ENCODE data around the gene TRPT1.
A peak's percentile ranks its signal among the peaks of the same experiment; 100 is the strongest.

TRPT1 gene

GRCh38 chr11:64244966-64245365 is 19.0 kb upstream of the TRPT1 start:
- no peak for DNase-seq (ENCODE audit: low spot score)

GRCh38 chr11:64244107-64244506 is 18.1 kb upstream of the TRPT1 start:
- no peak for DNase-seq (ENCODE audit: low spot score)

GRCh38 chr11:64243236-64243854 is 17.4 kb upstream of the TRPT1 start:
- DNase-seq (ENCODE audit: low spot score), result no peak

DNA sequence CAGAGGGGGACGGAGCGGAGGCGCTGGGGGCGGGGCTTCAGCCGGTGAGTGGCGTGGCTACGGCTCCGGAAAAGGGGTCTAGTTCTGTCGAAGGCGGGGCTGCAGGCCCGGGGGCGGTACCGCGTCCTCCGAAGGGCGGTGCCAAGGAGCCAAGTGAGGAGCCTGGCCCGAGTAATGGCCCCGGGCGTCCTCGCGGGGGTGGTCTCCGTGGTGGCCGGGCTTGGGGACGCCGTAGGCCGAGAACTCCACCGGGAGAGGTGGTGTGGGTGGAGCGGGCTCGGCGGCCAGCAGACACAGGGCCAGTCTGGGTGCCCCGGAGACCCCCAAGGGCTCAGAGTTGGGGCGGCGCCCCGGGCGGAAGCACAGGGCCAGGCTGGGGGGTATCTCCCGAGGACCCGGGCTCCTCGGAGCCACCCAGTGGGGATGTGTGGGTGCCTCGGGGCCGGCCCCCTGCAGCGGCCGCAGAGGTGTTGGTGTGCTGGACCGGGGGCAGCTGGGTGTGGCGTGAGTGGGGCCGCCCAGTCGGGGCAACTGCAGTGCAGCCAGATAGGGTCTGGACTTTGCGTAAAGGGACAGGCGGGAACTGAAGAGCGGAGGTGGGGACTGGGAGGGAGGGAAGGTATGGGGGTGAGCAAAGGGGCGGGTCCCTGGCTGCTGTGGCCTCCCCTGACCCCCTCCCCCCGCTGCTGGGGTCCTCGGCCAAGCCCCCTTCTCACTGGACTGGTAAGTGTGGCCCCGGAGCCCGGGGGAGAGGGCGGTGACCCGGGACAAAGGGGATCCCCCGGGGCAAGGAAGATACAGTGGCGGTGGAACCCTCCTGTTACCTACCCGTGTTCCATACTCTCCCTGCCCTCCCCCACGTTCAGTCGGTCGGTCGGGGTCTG is 15.7 kb upstream of the TRPT1 start:
- DNase-seq (ENCODE audit: low spot score), result peak; percentile 98

DNA sequence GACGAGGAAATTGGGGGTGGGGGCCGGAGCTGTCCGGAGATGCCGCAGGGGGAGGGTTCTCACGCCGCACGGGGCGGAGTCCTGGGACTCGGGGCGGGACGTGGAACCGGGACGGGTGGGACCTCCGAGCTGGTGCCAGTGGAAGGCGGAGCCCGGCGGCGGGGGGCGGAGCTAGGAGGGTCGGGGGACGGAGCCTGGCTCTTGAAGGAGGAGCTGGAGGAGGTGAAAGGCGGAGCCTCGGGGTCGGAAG is 15.2 kb upstream of the TRPT1 start:
- DNase-seq (ENCODE audit: low spot score), result no peak

DNA sequence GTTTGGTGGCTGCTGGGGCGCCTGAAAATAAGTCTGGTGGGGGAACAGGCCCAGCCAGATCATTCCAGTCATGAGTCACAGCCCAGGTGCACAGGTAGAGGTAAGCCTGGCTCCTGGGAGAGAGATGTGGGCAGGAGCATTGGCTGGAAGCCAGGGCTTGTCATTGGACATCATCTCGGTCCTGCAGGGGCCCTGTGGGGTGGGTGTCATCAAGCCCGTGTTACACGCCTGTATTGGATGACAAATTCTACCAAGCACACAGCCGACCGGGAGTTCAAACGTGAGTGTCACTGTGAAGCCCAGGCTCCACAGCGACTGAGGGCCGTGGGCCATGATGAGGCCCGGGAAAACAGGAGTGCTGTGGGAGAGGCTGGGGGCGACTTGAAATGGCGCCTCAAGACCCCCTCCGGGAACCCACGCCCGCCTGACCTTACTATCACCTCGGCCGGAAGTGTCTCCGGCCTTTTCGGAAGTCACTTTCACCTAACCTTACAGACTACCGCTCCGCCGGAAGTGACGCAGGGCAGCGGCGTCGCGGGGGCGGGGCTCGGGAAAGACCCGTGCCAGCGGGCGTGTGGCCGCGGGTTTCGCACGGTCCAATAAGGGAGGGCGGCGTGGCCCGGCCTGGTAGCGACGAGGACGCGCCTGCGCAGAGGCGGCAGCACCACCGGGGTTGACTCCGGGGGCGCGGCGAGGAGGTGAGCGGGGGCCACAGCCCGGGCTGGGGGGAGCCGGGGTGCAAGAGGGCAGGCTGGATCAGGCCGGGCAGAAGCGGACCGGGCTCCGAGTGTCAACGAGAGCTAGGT is 14.7 kb upstream of the TRPT1 start, which contains the start of gene FKBP2:
Gene FKBP2, plus strand, starts transcription at position 661 of the 806 bp plus-strand sequence. CDS start 1,293 bp downstream, outside the sequence.
- peak; percentile 99 for DNase-seq (ENCODE audit: low spot score)

- DNase-seq (ENCODE audit: low spot score), result no peak
Measured at GRCh38 chr11:64239662-64240434, 13.9 kb upstream of the TRPT1 start.

DNA sequence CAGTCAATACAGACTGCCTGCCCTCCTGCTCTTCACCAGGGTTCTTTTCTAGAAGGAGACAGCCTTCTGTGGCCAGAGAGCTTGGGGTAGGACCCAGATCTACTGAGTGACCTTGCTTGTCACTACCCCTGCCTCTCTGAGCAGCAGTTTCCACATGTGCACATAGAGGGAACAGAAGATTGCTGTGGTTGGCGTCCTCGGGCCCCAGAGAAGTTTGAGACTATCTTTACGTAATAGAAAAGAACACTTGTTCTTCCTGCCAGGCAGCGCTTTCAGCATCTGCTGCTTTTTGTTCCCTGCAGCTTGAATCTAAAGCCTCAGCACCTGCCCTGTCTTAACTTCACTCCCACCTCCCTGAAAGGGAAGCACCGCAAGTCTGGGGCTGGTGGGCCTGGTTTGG is 13.0 kb upstream of the TRPT1 start:
- no peak for DNase-seq (ENCODE audit: low spot score)

DNA sequence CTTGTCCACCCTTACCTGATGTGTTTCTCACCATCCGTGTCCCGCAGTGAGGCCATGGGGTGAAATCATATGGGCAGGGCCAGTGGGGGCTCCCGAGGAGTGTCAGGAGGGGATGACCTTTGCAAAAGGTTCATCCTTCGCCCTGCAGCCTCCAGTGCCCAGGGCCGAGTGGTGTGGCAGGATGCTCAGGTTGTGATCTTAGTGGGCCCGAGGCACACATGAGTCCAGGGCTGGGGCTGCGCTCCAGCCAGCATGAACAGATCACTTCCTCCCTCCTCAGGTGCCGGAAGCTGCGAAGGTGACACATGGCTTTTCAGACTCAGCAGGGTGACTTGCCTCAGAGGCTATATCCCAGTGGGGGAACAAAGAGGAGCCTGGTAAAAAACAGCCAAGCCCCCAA is 12.1 kb upstream of the TRPT1 start:
- DNase-seq (ENCODE audit: low spot score), result no peak

DNA sequence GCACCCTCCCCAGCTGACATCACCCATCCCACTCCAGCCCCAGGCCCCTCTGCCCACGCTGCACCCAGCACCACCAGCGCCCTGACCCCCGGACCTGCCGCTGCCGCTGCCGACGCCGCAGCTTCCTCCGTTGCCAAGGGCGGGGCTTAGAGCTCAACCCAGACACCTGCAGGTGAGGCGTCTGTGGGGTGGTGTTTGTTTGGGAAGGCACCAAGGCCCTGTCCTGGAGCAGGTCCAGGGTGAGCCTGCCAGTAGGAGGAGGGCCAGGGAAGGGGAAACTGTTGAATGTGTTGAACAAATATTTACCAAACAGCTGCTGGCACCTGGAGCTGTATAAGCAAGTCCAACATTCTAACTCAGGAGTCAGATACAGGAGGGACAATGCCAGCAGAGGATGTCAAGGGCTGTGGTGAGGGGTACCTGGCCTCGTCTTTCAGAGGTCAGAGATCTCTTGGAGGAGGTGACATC is 11.5 kb upstream of the TRPT1 start:
- DNase-seq (ENCODE audit: low spot score), result no peak

- DNase-seq (ENCODE audit: low spot score), result no peak
Measured at GRCh38 chr11:64235437-64236161, 9.6 kb upstream of the TRPT1 start.

GRCh38 chr11:64234647-64235379 is 8.8 kb upstream of the TRPT1 start:
- DNase-seq (ENCODE audit: low spot score), result peak; percentile 74

DNA sequence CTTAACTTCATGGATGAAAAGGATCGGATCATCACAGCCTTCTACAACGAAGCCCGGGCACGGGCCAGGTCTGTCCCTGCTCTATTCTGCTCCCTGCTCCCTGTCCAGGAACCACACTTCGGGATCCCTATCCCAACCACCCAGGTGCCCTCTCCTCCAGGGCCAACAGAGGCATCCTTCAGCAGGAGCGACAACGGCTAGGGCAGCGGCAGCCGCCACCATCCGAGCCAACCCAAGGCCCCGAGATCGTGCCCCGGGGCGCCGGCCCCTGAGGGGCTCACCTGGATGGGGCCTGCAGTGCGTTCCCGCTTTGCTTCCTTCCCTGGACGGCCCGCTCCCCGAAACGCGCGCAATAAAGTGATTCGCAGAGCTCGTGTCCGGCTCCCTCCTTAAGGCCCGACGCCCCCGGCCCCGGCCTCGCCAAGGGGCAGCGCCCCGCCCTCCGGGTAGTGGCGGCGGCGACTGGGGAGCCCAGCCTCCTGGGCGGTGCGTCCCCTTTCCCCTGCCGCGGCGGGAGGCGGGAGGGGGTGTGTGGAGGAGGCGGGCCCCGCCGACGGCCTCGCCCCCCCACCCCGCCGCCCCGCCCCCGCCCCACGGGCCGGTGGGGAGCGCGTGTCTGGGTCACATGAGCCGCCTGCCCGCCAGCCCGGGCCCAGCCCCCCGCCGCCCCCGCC is 8.1 kb upstream of the TRPT1 start, which contains the start of gene VEGFB:
Gene VEGFB, plus strand, starts transcription at position 672 of the 674 bp plus-strand sequence. CDS start 250 bp downstream, outside the sequence.
- peak; percentile 93 for DNase-seq (ENCODE audit: low spot score)

- DNase-seq (ENCODE audit: low spot score), result no peak
Measured at GRCh38 chr11:64232967-64233315, 7.0 kb upstream of the TRPT1 start.

DNA sequence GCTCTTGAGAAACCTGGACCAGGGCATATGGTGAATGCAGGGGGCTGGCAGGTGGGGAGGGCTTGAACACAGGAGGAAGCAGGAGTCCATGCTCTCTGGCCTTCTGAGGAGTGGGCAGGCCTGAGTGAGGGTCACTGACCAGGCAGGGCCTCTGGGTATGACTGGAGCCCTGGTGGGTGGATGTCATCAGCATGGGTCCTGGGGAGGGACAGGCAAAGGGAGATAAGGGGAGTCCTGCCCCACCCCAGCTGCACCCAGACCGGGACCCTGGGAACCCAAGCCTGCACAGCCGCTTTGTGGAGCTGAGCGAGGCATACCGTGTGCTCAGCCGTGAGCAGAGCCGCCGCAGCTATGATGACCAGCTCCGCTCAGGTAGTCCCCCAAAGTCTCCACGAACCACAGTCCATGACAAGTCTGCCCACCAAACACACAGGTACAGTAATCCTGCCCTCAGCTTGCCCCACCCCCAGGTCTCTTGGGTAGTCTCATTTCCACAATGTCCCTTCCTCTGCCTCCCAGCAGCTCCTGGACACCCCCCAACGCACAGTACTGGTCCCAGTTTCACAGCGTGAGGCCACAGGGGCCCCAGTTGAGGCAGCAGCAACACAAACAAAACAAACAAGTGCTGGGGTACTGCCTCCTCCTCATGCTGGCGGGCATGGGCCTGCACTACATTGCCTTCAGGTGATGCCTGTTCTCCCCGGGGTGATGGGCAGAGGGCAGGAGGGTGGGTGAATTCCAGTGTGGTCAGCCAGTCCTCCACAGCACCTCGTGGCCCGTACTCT is 6.4 kb upstream of the TRPT1 start:
- no peak for DNase-seq (ENCODE audit: low spot score)

GRCh38 chr11:64231546-64231945 is 5.6 kb upstream of the TRPT1 start:
- DNase-seq (ENCODE audit: low spot score), result no peak

DNA sequence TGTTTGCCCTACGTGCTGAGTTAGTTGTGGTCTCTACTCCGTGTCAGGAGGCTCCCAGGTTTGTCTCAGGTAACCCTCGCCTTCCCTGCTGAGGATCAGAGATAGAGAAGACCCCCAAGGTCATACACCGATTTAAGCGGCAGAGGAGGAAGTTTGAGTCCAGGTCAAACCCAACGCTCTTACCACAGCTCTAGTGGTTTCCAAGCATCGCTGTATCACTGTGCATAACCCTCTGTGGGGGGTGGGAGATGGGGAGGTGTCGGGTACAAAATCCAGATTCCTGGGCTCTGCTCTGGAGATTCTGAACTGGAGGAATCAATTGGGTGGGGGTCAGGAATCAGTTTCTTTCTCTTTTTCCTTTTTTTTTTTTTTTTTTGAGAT is 5.0 kb upstream of the TRPT1 start:
- no peak for DNase-seq (ENCODE audit: low spot score)

DNA sequence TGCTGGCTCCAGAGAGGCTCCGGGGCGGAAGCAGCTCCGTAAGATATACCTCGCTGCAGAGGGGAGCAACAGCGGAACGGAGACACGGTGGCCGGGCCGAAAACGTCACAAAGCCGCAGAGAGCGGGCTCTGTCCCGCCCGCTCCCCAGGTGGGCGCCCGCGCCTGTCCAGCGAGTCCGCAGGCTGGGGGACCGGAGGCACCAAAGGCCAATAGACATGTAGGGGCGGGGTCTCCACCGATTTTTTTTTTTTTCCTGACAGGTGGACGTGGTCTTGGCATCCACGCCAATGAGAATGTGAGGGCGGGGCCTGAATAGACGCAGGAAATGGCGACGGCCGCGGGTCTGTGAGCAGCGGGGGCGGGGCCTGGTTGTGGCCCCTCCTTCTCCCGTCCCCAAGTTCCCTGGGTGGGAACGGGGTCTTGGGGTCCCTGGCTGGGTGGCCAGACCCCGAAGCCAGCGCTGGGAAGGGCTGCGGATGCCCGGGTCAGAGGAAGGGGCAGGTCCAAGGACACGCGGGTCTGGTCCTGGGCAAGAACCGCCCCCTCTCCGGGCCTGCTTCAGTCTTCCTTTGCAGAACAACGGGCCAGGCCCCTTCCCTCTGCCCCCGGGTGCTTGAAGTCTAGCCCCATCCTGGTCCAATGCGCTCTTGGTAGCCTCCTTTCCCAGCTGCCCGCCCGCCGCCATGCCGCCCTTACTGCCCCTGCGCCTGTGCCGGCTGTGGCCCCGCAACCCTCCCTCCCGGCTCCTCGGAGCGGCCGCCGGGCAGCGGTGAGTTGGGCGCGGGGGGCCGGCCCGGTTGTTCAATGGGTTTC is 4.4 kb upstream of the TRPT1 start, which contains the start of gene DNAJC4:
Gene DNAJC4, plus strand, starts transcription at position 378 of the 814 bp plus-strand sequence. Its CDS starts 307 bp downstream, at position 685.
- DNase-seq (ENCODE audit: low spot score), result peak; percentile 86

Data from GM03348 (cell line).